Measurements from ENCODE around the gene ALPK3. TPM values are rescaled to one million over a fixed set of nuclear protein-coding genes. Genes with fewer than 3 reads are reported as not detected.

Gene ALPK3
- total RNA-seq, 1 experiment from 2014 or later, result 2.0 TPM

DNA sequence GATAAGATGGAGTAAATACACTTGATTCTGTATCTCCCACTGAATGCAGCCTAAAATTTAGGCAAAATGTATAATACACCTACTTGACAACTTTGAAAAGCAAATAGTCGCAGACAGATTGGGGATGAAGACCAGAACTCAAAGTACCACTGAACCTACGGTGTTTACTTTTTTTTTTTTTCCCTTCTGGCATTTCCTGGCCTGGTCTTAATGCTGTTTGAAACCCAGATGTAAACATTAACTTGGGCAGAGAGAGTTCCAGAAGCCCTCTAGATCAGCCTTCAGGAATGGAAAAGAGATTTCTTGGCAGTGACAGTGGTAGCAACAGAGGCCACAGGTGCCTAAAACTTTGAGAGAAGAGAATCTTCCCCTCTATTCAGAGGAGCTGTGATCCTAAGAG lies 27.8 kb downstream of the ALPK3 start:
- H3K4me2 ChIP-seq (ENCODE audit: low read length), result no peak overlapping the region

More for the DNA sequence above, 27.8 kb downstream of the ALPK3 start:
- no peak overlapping the region for H3K4me3 ChIP-seq (replicated peaks in 1 of 2; ENCODE audit: low read depth in 1 of 2, low read length in 2 of 2)
- peaks cover 13 to 18% of the 10 kb centered on the region in 2 experiments for H3K4me1 ChIP-seq (ENCODE audit: control insufficient read depth in 1 of 2, insufficient read depth in 2 of 2, low read length in 2 of 2)
- ATAC-seq (0 out of 2 replicates have a peak, but pooled peaks have one; percentile 12), DNase-seq (ENCODE audit: low read depth, low spot score) (no peak)
- intact Hi-C loops (cut with micrococcal nuclease), result loop anchor here (2.0 to 10.0 kb wide), 3 partner anchors 34 to 200 kb away; no protein-coding TSS in a partner anchor
- no TSS peak for BruUV-seq (replicated peaks)
- no peaks in the 10 kb centered on the region for H4K20me1 ChIP-seq (ENCODE audit: insufficient read depth)
- H3K27ac ChIP-seq (ENCODE audit: low read depth, low read length), result no peak overlapping the region
- peaks cover 0 to 19% of the 10 kb centered on the region in 2 experiments; a peak in 2 of 4 replicates for H3K9me3 ChIP-seq (ENCODE audit: control insufficient read depth in 1 of 2, insufficient read depth in 1 of 2, low read depth in 1 of 2, low read length in 2 of 2)
- no peaks in the 10 kb centered on the region for H3K9me2 ChIP-seq (ENCODE audit: insufficient read depth)
- no peak overlapping the region for H3K9ac ChIP-seq (ENCODE audit: low read length)
- no peaks in the 10 kb centered on the region for H3K79me2 ChIP-seq (ENCODE audit: insufficient read depth, low read length)
- no peaks in the 10 kb centered on the region for H3K27me3 ChIP-seq (ENCODE audit: insufficient read depth, low read length)
- TF ChIP-seq EZH2phosphoT487 (IDR thresholded peaks at IDR 0.05; ENCODE audit: borderline replicate concordance), result no peak
- TF ChIP-seq CTCF (IDR thresholded peaks at IDR 0.05 in 2 of 3, conservative IDR thresholded peaks at IDR 0.05 in 1 of 3; ENCODE audit: borderline replicate concordance in 1 of 3, insufficient read depth in 1 of 3, low read depth in 2 of 3, low read length in 2 of 3), result no peak
- TF ChIP-seq ZNF274 (IDR thresholded peaks at IDR 0.05; ENCODE audit: low read depth, low read length), result no peak
- TF ChIP-seq EGR1 (IDR thresholded peaks at IDR 0.05; ENCODE audit: low read depth), result no peak
- TF ChIP-seq POLR2A (IDR thresholded peaks at IDR 0.05; ENCODE audit: borderline replicate concordance, extremely low read depth, insufficient read depth, insufficient read length), result no peak
- no peak for TF ChIP-seq JUND (IDR thresholded peaks at IDR 0.05)
- no peaks in the 10 kb centered on the region for H3K36me3 ChIP-seq (ENCODE audit: control insufficient read depth in 1 of 2, insufficient read depth in 2 of 2, low read length in 2 of 2)
- ChIA-PET CTCF (interaction anchor here (0.6 to 2.1 kb wide), 3 partner anchors 33 to 101 kb away, joined by 3 to 9 read pairs (median 4); no protein-coding TSS in a partner anchor), RAD21 (ENCODE audit: low non-redundant PET in 1 of 2, low total read pairs in 2 of 2, uncharacterized antibody in 2 of 2, unreplicated experiment in 2 of 2) (interaction anchor here in 1 of 2 experiments (1.0 kb wide), 1 partner anchor 85 kb away, joined by 3 read pairs; no protein-coding TSS in a partner anchor), POLR2A (no interaction called here)
- H2AFZ ChIP-seq (ENCODE audit: low read depth, low read length, poor library complexity, severe bottlenecking), result peak overlapping the region; percentile 2
